K562 (cell line): Measurements from ENCODE around the gene RBKS. TPM values are rescaled to one million over a fixed set of nuclear protein-coding genes. Genes with fewer than 3 reads are reported as not detected.

Source experiments
- BDP1 ChIP-seq: IDR thresholded peaks from 3 replicates; pipeline ENCODE4 v1.6.1; 2011; ENCODE audit not compliant: insufficient read length, insufficient read depth
- CBFB ChIP-seq: sonication (generic); formaldehyde crosslinking; IDR thresholded peaks from 2 replicates; pipeline ENCODE4 v1.4.0; 2020; ENCODE audit warnings: mild to moderate bottlenecking, missing genetic modification reagents
- DNMT1 ChIP-seq: fragments of 450-650 bp; IDR thresholded peaks from 2 replicates; pipeline ENCODE4 v1.6.1; 2016; ENCODE audit warnings: antibody characterized with exemption, mild to moderate bottlenecking
- EZH2 ChIP-seq: IDR thresholded peaks from 2 replicates; pipeline ENCODE4 v1.6.1; 2012; ENCODE audit warnings: low read depth, mild to moderate bottlenecking, inconsistent platforms, low read length, borderline replicate concordance
- FOSL1 ChIP-seq: fragments of 200-800 bp; sonication (Bioruptor generic); conservative IDR thresholded peaks from 2 replicates; pipeline ENCODE4 v1.6.1; 2016; ENCODE audit warnings: missing genetic modification characterization, missing compliant biosample characterization
- FOXJ2 ChIP-seq: fragments of 200-800 bp; sonication (Bioruptor generic); IDR thresholded peaks from 2 replicates; pipeline ENCODE4 v1.6.1; 2016; ENCODE audit warnings: missing genetic modification characterization, missing compliant biosample characterization
- HDGF ChIP-seq: fragments of 450-650 bp; IDR thresholded peaks from 2 replicates; pipeline ENCODE4 v1.6.1; 2016
- ILF3 ChIP-seq: fragments of 450-650 bp; IDR thresholded peaks from 2 replicates; pipeline ENCODE4 v1.6.1; 2018; ENCODE audit warnings: antibody characterized with exemption, mild to moderate bottlenecking, moderate library complexity, borderline replicate concordance
- MAFG ChIP-seq: fragments of 450-650 bp; conservative IDR thresholded peaks from 2 replicates; pipeline ENCODE4 v1.6.1; 2016; ENCODE audit warnings: missing genetic modification characterization, missing compliant biosample characterization
- MAZ ChIP-seq, 2 experiments: fragments of 450-650 bp in 1 of 2; sonication (generic) in 1 of 2; formaldehyde crosslinking; IDR thresholded peaks in 1 of 2; conservative IDR thresholded peaks in 1 of 2; 2 replicates each; pipeline versions ENCODE4 v1.4.0 to v1.5.0; 2020; ENCODE audit warnings: mild to moderate bottlenecking in 1 of 2, missing genetic modification reagents in 1 of 2
- NR3C1 ChIP-seq: sonication (generic); formaldehyde crosslinking; IDR thresholded peaks from 2 replicates; pipeline ENCODE4 v1.8.1; 2022; ENCODE audit warnings: missing genetic modification reagents
- PHB ChIP-seq: fragments of 250-450 bp; sonication (Bioruptor Pico); IDR thresholded peaks from 2 replicates; pipeline ENCODE4 v1.5.0; 2021
- SIRT6 ChIP-seq: IDR thresholded peaks from one replicate; pipeline ENCODE4 v1.6.1; 2012; ENCODE audit warnings: low read depth, mild to moderate bottlenecking, control low read depth, inconsistent platforms, low read length, moderate library complexity
- SMARCC2 ChIP-seq: fragments of 450-650 bp; IDR thresholded peaks from 2 replicates; pipeline ENCODE4 v1.6.1; 2017; ENCODE audit warnings: antibody characterized with exemption, moderate library complexity, mild to moderate bottlenecking, low read depth
- SMARCE1 ChIP-seq: fragments of 450-650 bp; IDR thresholded peaks from 2 replicates; pipeline ENCODE4 v1.7.1; 2016; ENCODE audit warnings: mild to moderate bottlenecking
- TEAD1 ChIP-seq, 2 experiments: fragments of 450-650 bp in 1 of 2; sonication (generic) in 1 of 2; formaldehyde crosslinking; IDR thresholded peaks; 2 replicates each; pipeline versions ENCODE4 v1.4.0 to v1.8.0; 2020 to 2022; ENCODE audit warnings: mild to moderate bottlenecking in 2 of 2, missing genetic modification reagents in 1 of 2
- ZNF263 ChIP-seq: sonication (generic); formaldehyde crosslinking; IDR thresholded peaks from 2 replicates; pipeline ENCODE4 v1.8.0; 2022; ENCODE audit warnings: mild to moderate bottlenecking, missing genetic modification reagents, borderline replicate concordance
- ZNF354B ChIP-seq: fragments of 250-450 bp; sonication (Bioruptor Pico); IDR thresholded peaks from 2 replicates; pipeline ENCODE4 v1.4.0; 2020
- ZNF551 ChIP-seq: fragments of 250-450 bp; sonication (Bioruptor Pico); IDR thresholded peaks from 2 replicates; pipeline ENCODE4 v1.5.0; 2021; ENCODE audit warnings: mild to moderate bottlenecking, moderate library complexity
- polyA plus RNA-seq, 8 experiments: library from polyadenylated mRNA; depleted of rRNA in 4 of 8; stranded (reverse) in 5 of 8; unstranded in 3 of 8; fragments of >200 nt; fragmentation: Nextera tagmentation in 2 of 8; fragmentation: Illumina TruSeq in 1 of 8; extraction: Ambion mirVana in 2 of 8; extraction: Trizol in 1 of 8; gene quantifications; 2 replicates each; pipeline versions ENCODE4 v1.2.1 to v1.2.3, GENCODE V29; 2011 to 2014; ENCODE audit warnings: inconsistent platforms in 1 of 8, missing spikeins in 1 of 8
- total RNA-seq, 7 experiments: library from RNA; depleted of rRNA in 6 of 7; stranded (reverse); fragments of >200 nt in 6 of 7; fragmentation: Illumina TruSeq in 2 of 7; extraction: Trizol in 2 of 7; gene quantifications; 2 replicates each; pipeline versions ENCODE4 v1.2.1 to v1.2.3, GENCODE V29; 2011 to 2021; ENCODE audit warnings: low replicate concordance in 1 of 7
- TF ChIP-seq, protein P1 (sequence below): IDR thresholded peaks from 2 replicates; pipeline ENCODE4 v1.6.1; 2012; ENCODE audit warnings: low read depth, low read length, improper control_type of control experiment, borderline replicate concordance
- TF ChIP-seq, protein P2 (sequence below), 2 experiments: fragments of 450-650 bp; IDR thresholded peaks; 2 replicates each; pipeline ENCODE4 v1.6.1; 2016
- TF ChIP-seq, protein P3 (sequence below): fragments of 250-450 bp; sonication (Bioruptor Pico); IDR thresholded peaks from 2 replicates; pipeline ENCODE4 v1.5.0; 2020; ENCODE audit warnings: mild to moderate bottlenecking, borderline replicate concordance
- TF ChIP-seq, protein P4 (sequence below): sonication (generic); formaldehyde crosslinking; IDR thresholded peaks from 2 replicates; pipeline ENCODE4 v1.5.0; 2020; ENCODE audit warnings: missing genetic modification reagents

The RBKS gene
- total and polyA plus RNA-seq, 9 of the 15 experiments (the other 6 are each of a cell fraction or from before 2014, with no cell fraction given), result 0.06 to 0.39 (median 0.19) TPM

DNA sequence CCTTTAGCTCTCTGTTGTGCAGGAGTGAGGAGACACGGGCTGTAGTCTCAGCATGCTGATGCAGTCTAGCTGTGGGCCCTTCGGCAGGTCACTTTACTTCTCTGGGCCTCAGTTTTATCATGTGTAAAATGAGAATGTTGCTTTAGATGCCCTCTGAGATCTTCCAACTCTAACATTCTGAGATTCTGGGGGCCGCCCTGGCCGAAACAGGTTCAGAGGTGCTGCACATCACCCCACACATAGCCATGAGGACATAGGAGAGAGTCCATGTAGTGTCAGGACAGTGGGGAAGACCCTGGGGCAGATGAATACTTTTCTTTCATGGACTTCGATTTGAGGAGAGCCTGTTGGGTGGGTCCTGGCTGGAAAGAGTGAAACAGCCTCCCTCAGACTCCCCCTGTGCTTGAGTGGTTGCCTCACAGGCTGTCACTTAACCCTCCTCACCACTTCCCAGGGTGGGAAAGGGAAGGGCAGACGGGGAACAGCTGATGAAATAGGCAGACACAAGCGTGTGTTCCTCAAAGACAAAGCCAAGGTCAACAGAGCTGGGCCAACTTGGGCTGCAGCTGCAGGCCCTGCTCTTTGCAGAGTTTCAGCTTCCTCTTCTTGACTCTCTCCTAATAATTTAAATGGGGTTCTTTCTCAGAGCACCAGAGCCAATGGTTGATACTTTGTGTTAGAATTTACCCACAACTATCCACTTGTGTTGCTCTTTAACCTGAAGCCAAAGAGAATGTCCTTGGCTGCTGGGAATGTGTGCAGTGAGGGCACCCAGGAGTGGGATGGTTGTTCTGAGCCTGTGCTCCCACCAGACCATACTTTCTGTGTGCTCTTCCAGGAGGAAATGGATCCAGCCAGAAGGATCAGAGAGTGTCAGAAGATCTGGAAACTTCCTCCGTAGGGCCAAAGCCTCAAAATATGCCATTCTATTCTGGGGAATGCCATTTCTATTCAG lies 133.4 kb downstream of the RBKS start (continued):
- TF ChIP-seq PHB (CRISPR knock-in tag), result no peak
- TF ChIP-seq, protein P1, sequence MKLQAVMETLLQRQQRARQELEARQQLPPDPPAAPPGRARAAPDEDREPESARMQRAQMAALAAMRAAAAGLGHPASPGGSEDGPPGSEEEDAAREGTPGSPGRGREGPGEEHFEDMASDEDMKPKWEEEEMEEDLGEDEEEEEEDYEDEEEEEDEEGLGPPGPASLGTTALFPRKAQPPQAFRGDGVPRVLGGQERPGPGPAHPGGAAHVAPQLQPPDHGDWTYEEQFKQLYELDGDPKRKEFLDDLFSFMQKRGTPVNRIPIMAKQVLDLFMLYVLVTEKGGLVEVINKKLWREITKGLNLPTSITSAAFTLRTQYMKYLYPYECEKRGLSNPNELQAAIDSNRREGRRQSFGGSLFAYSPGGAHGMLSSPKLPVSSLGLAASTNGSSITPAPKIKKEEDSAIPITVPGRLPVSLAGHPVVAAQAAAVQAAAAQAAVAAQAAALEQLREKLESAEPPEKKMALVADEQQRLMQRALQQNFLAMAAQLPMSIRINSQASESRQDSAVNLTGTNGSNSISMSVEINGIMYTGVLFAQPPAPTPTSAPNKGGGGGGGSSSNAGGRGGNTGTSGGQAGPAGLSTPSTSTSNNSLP, result no peak
- no peak for TF ChIP-seq DNMT1
- TF ChIP-seq MAFG (tag), result no peak
- TF ChIP-seq ZNF551, result no peak
- TF ChIP-seq, protein P2, sequence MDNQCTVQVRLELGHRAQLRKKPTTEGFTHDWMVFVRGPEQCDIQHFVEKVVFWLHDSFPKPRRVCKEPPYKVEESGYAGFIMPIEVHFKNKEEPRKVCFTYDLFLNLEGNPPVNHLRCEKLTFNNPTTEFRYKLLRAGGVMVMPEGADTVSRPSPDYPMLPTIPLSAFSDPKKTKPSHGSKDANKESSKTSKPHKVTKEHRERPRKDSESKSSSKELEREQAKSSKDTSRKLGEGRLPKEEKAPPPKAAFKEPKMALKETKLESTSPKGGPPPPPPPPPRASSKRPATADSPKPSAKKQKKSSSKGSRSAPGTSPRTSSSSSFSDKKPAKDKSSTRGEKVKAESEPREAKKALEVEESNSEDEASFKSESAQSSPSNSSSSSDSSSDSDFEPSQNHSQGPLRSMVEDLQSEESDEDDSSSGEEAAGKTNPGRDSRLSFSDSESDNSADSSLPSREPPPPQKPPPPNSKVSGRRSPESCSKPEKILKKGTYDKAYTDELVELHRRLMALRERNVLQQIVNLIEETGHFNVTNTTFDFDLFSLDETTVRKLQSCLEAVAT (IDR thresholded peaks at IDR 0.05), result no peak
- TF ChIP-seq MAZ (CRISPR knock-in tag; conservative IDR thresholded peaks at IDR 0.05 in 1 of 2, IDR thresholded peaks at IDR 0.05 in 1 of 2), result 0 out of 4 replicates have a peak, but pooled peaks have one; percentile 31 to 32
- TF ChIP-seq SMARCC2, result no peak
- no peak for TF ChIP-seq SIRT6
- TF ChIP-seq, protein P3, sequence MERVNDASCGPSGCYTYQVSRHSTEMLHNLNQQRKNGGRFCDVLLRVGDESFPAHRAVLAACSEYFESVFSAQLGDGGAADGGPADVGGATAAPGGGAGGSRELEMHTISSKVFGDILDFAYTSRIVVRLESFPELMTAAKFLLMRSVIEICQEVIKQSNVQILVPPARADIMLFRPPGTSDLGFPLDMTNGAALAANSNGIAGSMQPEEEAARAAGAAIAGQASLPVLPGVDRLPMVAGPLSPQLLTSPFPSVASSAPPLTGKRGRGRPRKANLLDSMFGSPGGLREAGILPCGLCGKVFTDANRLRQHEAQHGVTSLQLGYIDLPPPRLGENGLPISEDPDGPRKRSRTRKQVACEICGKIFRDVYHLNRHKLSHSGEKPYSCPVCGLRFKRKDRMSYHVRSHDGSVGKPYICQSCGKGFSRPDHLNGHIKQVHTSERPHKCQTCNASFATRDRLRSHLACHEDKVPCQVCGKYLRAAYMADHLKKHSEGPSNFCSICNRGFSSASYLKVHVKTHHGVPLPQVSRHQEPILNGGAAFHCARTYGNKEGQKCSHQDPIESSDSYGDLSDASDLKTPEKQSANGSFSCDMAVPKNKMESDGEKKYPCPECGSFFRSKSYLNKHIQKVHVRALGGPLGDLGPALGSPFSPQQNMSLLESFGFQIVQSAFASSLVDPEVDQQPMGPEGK (CRISPR knock-in tag), result no peak
- TF ChIP-seq, protein P4, sequence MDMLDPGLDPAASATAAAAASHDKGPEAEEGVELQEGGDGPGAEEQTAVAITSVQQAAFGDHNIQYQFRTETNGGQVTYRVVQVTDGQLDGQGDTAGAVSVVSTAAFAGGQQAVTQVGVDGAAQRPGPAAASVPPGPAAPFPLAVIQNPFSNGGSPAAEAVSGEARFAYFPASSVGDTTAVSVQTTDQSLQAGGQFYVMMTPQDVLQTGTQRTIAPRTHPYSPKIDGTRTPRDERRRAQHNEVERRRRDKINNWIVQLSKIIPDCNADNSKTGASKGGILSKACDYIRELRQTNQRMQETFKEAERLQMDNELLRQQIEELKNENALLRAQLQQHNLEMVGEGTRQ, result no peak
- TF ChIP-seq HDGF, result no peak
- no peak for TF ChIP-seq ZNF354B (CRISPR knock-in tag)
- peak in 1 of 2 experiments; percentile 39; a peak in 1 of 4 replicates for TF ChIP-seq TEAD1 (CRISPR knock-in tag; IDR thresholded peaks at IDR 0.05)
- TF ChIP-seq ZNF263 (CRISPR knock-in tag), result no peak
- TF ChIP-seq NR3C1 (CRISPR knock-in tag), result no peak
- TF ChIP-seq SMARCE1, result peak; percentile 24; the same call in 1 of the 2 replicates
- TF ChIP-seq BDP1, result no peak
- TF ChIP-seq FOSL1 (tag), result no peak
- no peak for TF ChIP-seq ILF3
- no peak for TF ChIP-seq CBFB
- TF ChIP-seq FOXJ2 (tag), result peak; percentile 61; the same call in 1 of the 2 replicates
- no peak for TF ChIP-seq EZH2
